ENCODE measurements around the gene CCN6. TPM values are rescaled to one million over a fixed set of nuclear protein-coding genes. Genes with fewer than 3 reads are reported as not detected.
A peak's percentile ranks its signal among the peaks of the same experiment; 100 is the strongest.

Gene CCN6
- total and polyA plus RNA-seq, 12 donors: not detected

- 39 to 44% methylated on average over 2 of the region's 2 CpGs for WGBS, 2 donors
- Histone ChIP-seq H3K36me3 (no peaks in the 10 kb centered on the region), H3K4me1 (peaks cover 11 to 62% (median 49%) of the 10 kb centered on the region in 9 donors), H3K27ac (peak overlapping the region in 9 of 10 donors; percentile 23 to 75 (median 56)), H3K9me3 (no peaks in the 10 kb centered on the region), H3K4me3 (no peak overlapping the region), H3K27me3 (no peaks in the 10 kb centered on the region)
- DNase-seq: no peak
- TF ChIP-seq CTCF (IDR thresholded peaks at IDR 0.05): no peak
- peak in 4 of 8 donors; percentile 19 to 40 (median 26) for ATAC-seq
- intact Hi-C loops (cut with DNase I): no loop called here
Observed at GRCh38 chr6:112014483-112014882, 39.4 kb upstream of the CCN6 start.

GRCh38 chr6:112015725-112016124 lies 38.2 kb upstream of the CCN6 start:
- Histone ChIP-seq H3K27me3 (no peaks in the 10 kb centered on the region), H3K4me3 (no peak overlapping the region), H3K9me3 (no peaks in the 10 kb centered on the region), H3K27ac (peak overlapping the region in 7 of 10 donors; percentile 23 to 75 (median 48)), H3K36me3 (no peaks in the 10 kb centered on the region), H3K4me1 (peaks cover 11 to 67% (median 51%) of the 10 kb centered on the region in 9 donors)
- ATAC-seq: no peak
- WGBS, 2 donors: 94% methylated on average over 5 of the region's 5 CpGs
- intact Hi-C loops (cut with DNase I): no loop called here
- TF ChIP-seq CTCF (IDR thresholded peaks at IDR 0.05): no peak
- no peak for DNase-seq

DNA sequence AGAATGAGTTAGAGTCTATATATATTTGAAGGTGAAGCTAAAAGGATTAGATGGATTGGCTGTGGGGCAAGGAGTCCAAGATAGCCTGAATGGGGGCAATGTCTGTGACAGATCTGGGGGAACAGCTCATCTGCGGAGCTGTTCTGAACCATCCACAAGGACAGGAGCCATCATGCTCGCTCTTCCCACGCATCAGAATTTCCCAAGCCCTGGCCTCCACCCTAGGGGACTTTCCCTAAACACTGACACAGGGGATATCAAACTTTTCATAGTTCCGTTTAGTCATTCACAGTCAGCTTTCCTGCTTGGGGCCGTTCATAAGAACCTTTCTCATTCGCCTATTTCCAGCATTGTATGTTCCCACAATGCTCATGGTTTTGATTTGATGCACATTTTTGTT lies 37.6 kb upstream of the CCN6 start:
- DNase-seq: peak in 1 of 2 donors; percentile 42
- no peak overlapping the region for H3K4me3 ChIP-seq
- intact Hi-C loops (cut with DNase I): no loop called here
- peak overlapping the region in 8 of 10 donors; percentile 15 to 75 (median 46) for H3K27ac ChIP-seq
- no peak for TF ChIP-seq CTCF (IDR thresholded peaks at IDR 0.05)
- H3K36me3 ChIP-seq: no peaks in the 10 kb centered on the region
- WGBS, 2 donors: 50 to 58% methylated on average over 6 of the region's 6 CpGs
- no peaks in the 10 kb centered on the region for H3K9me3 ChIP-seq
- peak; percentile 32 to 81 (median 57) for ATAC-seq
- H3K27me3 ChIP-seq: no peaks in the 10 kb centered on the region
- peaks cover 11 to 67% (median 51%) of the 10 kb centered on the region in 9 donors for H3K4me1 ChIP-seq

- TF ChIP-seq CTCF (IDR thresholded peaks at IDR 0.05): no peak
- Histone ChIP-seq H3K4me1 (peaks cover 11 to 67% (median 51%) of the 10 kb centered on the region in 9 donors), H3K27ac (peak overlapping the region in 5 of 10 donors; percentile 11 to 75 (median 45)), H3K27me3 (no peaks in the 10 kb centered on the region), H3K36me3 (no peaks in the 10 kb centered on the region), H3K9me3 (no peaks in the 10 kb centered on the region), H3K4me3 (no peak overlapping the region)
- ATAC-seq (no peak), DNase-seq (no peak)
- 94% methylated on average over 4 of the region's 4 CpGs for WGBS, 2 donors
- intact Hi-C loops (cut with DNase I): no loop called here
Observed at GRCh38 chr6:112017169-112017568, 36.7 kb upstream of the CCN6 start.

Data from heart right ventricle (tissue), 16 donors.